SK-N-SH (cell line): ENCODE measurements around the gene PTPRA. TPM values are rescaled to one million over a fixed set of nuclear protein-coding genes. Genes with fewer than 3 reads are reported as not detected.

Experiments used
- CTCF ChIA-PET: fragments of 300-600, 350-600 bp; formaldehyde crosslinking; extraction: SDS; loops from one replicate; lab custom pipeline; 2021; lab: Yijun Ruan, JAX
- POLR2A ChIA-PET: fragments of 350-600 bp; sonication (Branson Sonifier 250); formaldehyde crosslinking; extraction: SDS; loops from one replicate; lab custom pipeline; 2020; ENCODE audit warnings: antibody characterized with exemption, inconsistent platforms; lab: Yijun Ruan, JAX
- DNase-seq: peaks from one replicate; pipeline ENCODE4 v3.0.0; 2012
- H2AFZ ChIP-seq: fragments of 200-600 bp; sonication (generic); 2 replicates; pipeline ENCODE4 v1.8.1; 2016; ENCODE audit warnings: antibody characterized with exemption, mild to moderate bottlenecking, low read depth
- H3F3A ChIP-seq: fragments of 200-600 bp; sonication (generic); replicated peaks from 2 replicates; pipeline ENCODE3; 2016; ENCODE audit warnings: antibody characterized with exemption, mild to moderate bottlenecking; ENCODE audit not compliant: insufficient read depth
- H3K27ac ChIP-seq, 2 experiments: fragments of 200-500 bp in 1 of 2; fragments of 200-600 bp in 1 of 2; sonication (Bioruptor generic) in 1 of 2; sonication (generic), shearing (Covaris generic) in 1 of 2; 2 replicates each; pipeline versions ENCODE4 v1.5.1 to v1.6.1; 2014 to 2016; ENCODE audit warnings: low read depth in 2 of 2, inconsistent platforms in 1 of 2, low read length in 1 of 2, mild to moderate bottlenecking in 1 of 2, mixed read lengths in 1 of 2
- H3K27me3 ChIP-seq: fragments of 200-600 bp; sonication (generic), shearing (Covaris generic); 2 replicates; pipeline ENCODE4 v1.6.1; 2016; ENCODE audit warnings: mixed run types; ENCODE audit not compliant: insufficient read depth
- H3K36me3 ChIP-seq, 2 experiments: fragments of 200-500 bp in 1 of 2; fragments of 200-600 bp in 1 of 2; sonication (Bioruptor generic) in 1 of 2; sonication (generic) in 1 of 2; replicated peaks in 1 of 2; 2 replicates each; pipeline versions ENCODE3 to v1.5.1; 2014 to 2016; ENCODE audit warnings: low read length in 1 of 2, mild to moderate bottlenecking in 1 of 2; ENCODE audit not compliant: insufficient read depth in 2 of 2, control insufficient read depth in 1 of 2
- H3K4me1 ChIP-seq, 2 experiments: fragments of 200-500 bp in 1 of 2; fragments of 200-600 bp in 1 of 2; sonication (Bioruptor generic) in 1 of 2; sonication (generic), shearing (Covaris generic) in 1 of 2; 2 replicates each; pipeline versions ENCODE4 v1.5.1 to v1.6.1; 2014 to 2016; ENCODE audit warnings: low read depth in 1 of 2, low read length in 1 of 2, mixed run types in 1 of 2; ENCODE audit not compliant: insufficient read depth in 2 of 2, control insufficient read depth in 1 of 2
- H3K4me2 ChIP-seq: fragments of 200-600 bp; sonication (generic), shearing (Covaris generic); 2 replicates; pipeline ENCODE4 v1.6.1; 2017; ENCODE audit warnings: mixed run types
- H3K4me3 ChIP-seq, 2 experiments: fragments of 200-500 bp in 1 of 2; fragments of 200-600 bp in 1 of 2; sonication (Bioruptor generic) in 1 of 2; sonication (generic), shearing (Covaris generic) in 1 of 2; 2 replicates each; pipeline versions ENCODE4 v1.5.1 to v1.8.1; 2014 to 2016; ENCODE audit warnings: low read depth in 2 of 2, inconsistent platforms in 1 of 2, low read length in 1 of 2, mild to moderate bottlenecking in 1 of 2, mixed read lengths in 1 of 2, moderate library complexity in 1 of 2
- H3K79me2 ChIP-seq: fragments of 200-600 bp; sonication (generic); 2 replicates; pipeline ENCODE4 v1.8.1; 2017; ENCODE audit warnings: mild to moderate bottlenecking; ENCODE audit not compliant: insufficient read depth
- H3K9ac ChIP-seq: fragments of 200-600 bp; sonication (generic); 2 replicates; pipeline ENCODE4 v1.6.1; 2017; ENCODE audit warnings: mixed run types
- H3K9me2 ChIP-seq: fragments of 200-600 bp; sonication (generic); 2 replicates; pipeline ENCODE4 v1.6.1; 2017; ENCODE audit warnings: mixed run types
- H3K9me3 ChIP-seq: fragments of 200-600 bp; sonication (generic); 2 replicates; pipeline ENCODE4 v1.6.1; 2017; ENCODE audit warnings: mixed run types, mild to moderate bottlenecking, moderate library complexity
- H4K20me1 ChIP-seq: fragments of 200-600 bp; sonication (generic); 2 replicates; pipeline ENCODE4 v1.6.1; 2017; ENCODE audit warnings: mild to moderate bottlenecking, mixed run types; ENCODE audit not compliant: insufficient read depth
- CTCF ChIP-seq: fragments of 200-600 bp; sonication (generic); IDR thresholded peaks from 2 replicates; pipeline ENCODE4 v1.6.1; 2017; ENCODE audit warnings: antibody characterized with exemption, mild to moderate bottlenecking, moderate library complexity
- EP300 ChIP-seq, 2 experiments: IDR thresholded peaks; 2 replicates each; pipeline versions ENCODE4 v1.4.0 to v1.6.1; 2012; ENCODE audit warnings: borderline replicate concordance in 1 of 2, low read depth in 1 of 2, low read length in 1 of 2
- EZH2phosphoT487 ChIP-seq: fragments of 200-600 bp; sonication (generic); IDR thresholded peaks from 2 replicates; pipeline ENCODE4 v1.6.1; 2017; ENCODE audit warnings: low read depth, mixed run types, mild to moderate bottlenecking, antibody characterized with exemption, moderate library complexity, borderline replicate concordance
- FOSL2 ChIP-seq: IDR thresholded peaks from 2 replicates; pipeline ENCODE4 v1.4.0; 2012; ENCODE audit warnings: low read depth, mild to moderate bottlenecking, moderate library complexity, borderline replicate concordance
- FOXJ3 ChIP-seq: sonication (generic); formaldehyde crosslinking; IDR thresholded peaks from 2 replicates; pipeline ENCODE4 v1.5.1; 2020; ENCODE audit warnings: mild to moderate bottlenecking, missing genetic modification reagents
- GATA2 ChIP-seq: sonication (generic); formaldehyde crosslinking; IDR thresholded peaks from 2 replicates; pipeline ENCODE4 v1.5.0; 2020; ENCODE audit warnings: mild to moderate bottlenecking, missing genetic modification reagents
- JUND ChIP-seq: IDR thresholded peaks from 2 replicates; pipeline ENCODE4 v1.4.0; 2012
- MEF2A ChIP-seq: IDR thresholded peaks from 2 replicates; pipeline ENCODE4 v1.4.0; 2012; ENCODE audit warnings: low read depth, borderline replicate concordance
- NFIC ChIP-seq: IDR thresholded peaks from 2 replicates; pipeline ENCODE4 v1.4.0; 2012; ENCODE audit warnings: borderline replicate concordance
- NRF1 ChIP-seq: IDR thresholded peaks from 2 replicates; pipeline ENCODE4 v1.6.1; 2012; ENCODE audit warnings: low read depth, mild to moderate bottlenecking, low read length
- POLR2AphosphoS5 ChIP-seq: IDR thresholded peaks from 2 replicates; pipeline ENCODE4 v1.6.1; 2012; ENCODE audit warnings: low read depth, low read length
- REST ChIP-seq: IDR thresholded peaks from 2 replicates; pipeline ENCODE4 v1.6.1; 2012; ENCODE audit warnings: mild to moderate bottlenecking, low read depth, low read length, moderate library complexity
- RFX5 ChIP-seq: IDR thresholded peaks from 2 replicates; pipeline ENCODE4 v1.6.1; 2012; ENCODE audit warnings: mild to moderate bottlenecking, improper control_type of control experiment, low read length
- RXRA ChIP-seq: IDR thresholded peaks from 2 replicates; pipeline ENCODE4 v1.4.0; 2012; ENCODE audit warnings: low read depth, mild to moderate bottlenecking, borderline replicate concordance
- SIN3A ChIP-seq: IDR thresholded peaks from 2 replicates; pipeline ENCODE4 v1.6.1; 2012; ENCODE audit warnings: low read depth, mild to moderate bottlenecking, low read length, moderate library complexity, borderline replicate concordance
- TAF1 ChIP-seq: IDR thresholded peaks from 2 replicates; pipeline ENCODE4 v1.6.1; 2012; ENCODE audit warnings: low read depth, mild to moderate bottlenecking, low read length, moderate library complexity, borderline replicate concordance
- TCF12 ChIP-seq: IDR thresholded peaks from 2 replicates; pipeline ENCODE4 v1.4.0; 2012
- USF1 ChIP-seq: IDR thresholded peaks from 2 replicates; pipeline ENCODE4 v1.4.0; 2012; ENCODE audit warnings: low read depth, borderline replicate concordance
- WGBS: methylation state at CpG from one replicate; pipeline ENCODE4 v1.1.6; 2017; ENCODE audit warnings: low lambda C conversion rate; 5-methylcytosine and 5-hydroxymethylcytosine counted together
- polyA plus RNA-seq, 3 experiments: library from polyadenylated mRNA; depleted of rRNA; stranded (reverse); fragments of >200 nt; gene quantifications; 2 replicates each; pipeline ENCODE4 v1.2.3, GENCODE V29; 2012
- TF ChIP-seq, protein P1 (sequence below): fragments of 150-350 bp; IDR thresholded peaks from 2 replicates; pipeline ENCODE4 v1.6.1; 2016; ENCODE audit warnings: mild to moderate bottlenecking, low read depth, low read length
- TF ChIP-seq, protein P2 (sequence below): IDR thresholded peaks from 2 replicates; pipeline ENCODE4; 2012

PTPRA gene
- polyA plus RNA-seq, 1 of the 3 experiments (the other 2 are of a cell fraction), result 47.6 TPM

DNA sequence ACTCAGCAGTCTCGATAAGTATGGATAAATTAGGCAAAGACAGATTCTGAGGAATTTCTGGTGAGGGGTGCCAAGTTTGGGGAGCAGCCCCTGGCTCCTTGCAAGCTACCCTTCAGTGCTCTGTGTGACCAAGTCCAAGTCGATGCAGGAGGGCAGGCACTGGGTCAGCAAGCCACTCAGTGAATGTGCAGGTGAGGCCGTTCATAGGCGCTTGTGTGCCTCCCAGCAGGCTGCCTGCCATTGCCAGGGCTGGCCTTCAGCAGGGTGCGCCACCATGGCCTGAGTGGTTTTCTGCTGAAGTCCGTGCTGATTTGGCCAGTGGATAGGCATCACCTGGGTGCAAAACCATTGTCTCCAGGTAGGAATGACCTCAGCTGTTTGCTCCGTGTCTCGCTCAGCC, 166.8 kb downstream of the PTPRA start:
- H3K9ac ChIP-seq, result no peak overlapping the region
- no peaks in the 10 kb centered on the region for H3F3A ChIP-seq
- H3K4me2 ChIP-seq, result no peak overlapping the region
- no peaks in the 10 kb centered on the region for H3K9me3 ChIP-seq
- no peaks in the 10 kb centered on the region for H3K27me3 ChIP-seq
- peaks cover 8 to 52% of the 10 kb centered on the region in 2 experiments for H3K36me3 ChIP-seq
- H3K9me2 ChIP-seq, result no peaks in the 10 kb centered on the region
- no peak overlapping the region for H3K27ac ChIP-seq
- no peak overlapping the region for H3K4me3 ChIP-seq
- 93% methylated on average over 4 of the region's 8 CpGs for WGBS
- no peak overlapping the region for H2AFZ ChIP-seq
- peaks cover 5% of the 10 kb centered on the region in 2 experiments; a peak in 2 of 4 replicates for H3K4me1 ChIP-seq
- CTCF ChIA-PET, result no interaction called here
- no peaks in the 10 kb centered on the region for H4K20me1 ChIP-seq
- no peaks in the 10 kb centered on the region for H3K79me2 ChIP-seq
- POLR2A ChIA-PET, result no interaction called here
- DNase-seq, result no peak
- TF ChIP-seq MEF2A (no peak), NRF1 (no peak), SIN3A (no peak), EP300 (IDR thresholded peaks at IDR 0.05; ENCODE audit: borderline replicate concordance in 1 of 2, low read depth in 1 of 2, low read length in 1 of 2) (no peak), RFX5 (no peak), REST (no peak), GATA2 (CRISPR knock-in tag) (no peak)
- TF ChIP-seq, protein P1, sequence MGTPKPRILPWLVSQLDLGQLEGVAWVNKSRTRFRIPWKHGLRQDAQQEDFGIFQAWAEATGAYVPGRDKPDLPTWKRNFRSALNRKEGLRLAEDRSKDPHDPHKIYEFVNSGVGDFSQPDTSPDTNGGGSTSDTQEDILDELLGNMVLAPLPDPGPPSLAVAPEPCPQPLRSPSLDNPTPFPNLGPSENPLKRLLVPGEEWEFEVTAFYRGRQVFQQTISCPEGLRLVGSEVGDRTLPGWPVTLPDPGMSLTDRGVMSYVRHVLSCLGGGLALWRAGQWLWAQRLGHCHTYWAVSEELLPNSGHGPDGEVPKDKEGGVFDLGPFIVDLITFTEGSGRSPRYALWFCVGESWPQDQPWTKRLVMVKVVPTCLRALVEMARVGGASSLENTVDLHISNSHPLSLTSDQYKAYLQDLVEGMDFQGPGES, result no peak

DNA sequence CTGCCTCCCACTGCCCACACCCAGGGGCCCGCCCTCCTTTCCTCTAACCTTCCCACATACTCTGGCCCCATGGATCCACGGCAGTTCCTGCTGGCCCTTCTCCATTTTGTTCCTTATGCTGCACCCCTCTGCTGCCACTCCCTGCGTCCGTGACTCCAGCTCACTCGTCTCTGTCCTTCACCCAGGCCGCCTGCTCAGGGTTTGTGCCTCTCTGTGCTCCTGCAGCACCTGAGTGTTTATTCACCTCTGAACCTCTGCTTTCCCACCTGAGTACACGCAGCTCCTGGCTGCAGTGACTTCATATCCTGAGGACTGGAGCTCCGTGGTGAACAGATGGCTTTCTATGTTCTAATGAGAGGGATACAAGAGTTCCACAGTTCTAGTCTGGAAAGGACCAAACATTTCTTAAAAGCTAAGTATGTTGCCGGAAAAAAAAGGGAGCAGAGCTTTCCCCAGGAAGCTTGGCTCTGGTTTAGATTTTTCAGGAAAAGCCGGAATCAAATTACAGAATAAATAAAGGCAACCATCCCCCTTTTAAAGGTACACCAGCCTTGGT, 168.7 kb downstream of the PTPRA start:
- peak overlapping the region; percentile 5 to 68; a peak in 3 of 4 replicates for H3K27ac ChIP-seq
- POLR2A ChIA-PET, result no interaction called here
- 82% methylated on average over 10 of the region's 10 CpGs for WGBS
- no peak for TF ChIP-seq RXRA
- TF ChIP-seq JUND, result no peak
- TF ChIP-seq, protein P2, sequence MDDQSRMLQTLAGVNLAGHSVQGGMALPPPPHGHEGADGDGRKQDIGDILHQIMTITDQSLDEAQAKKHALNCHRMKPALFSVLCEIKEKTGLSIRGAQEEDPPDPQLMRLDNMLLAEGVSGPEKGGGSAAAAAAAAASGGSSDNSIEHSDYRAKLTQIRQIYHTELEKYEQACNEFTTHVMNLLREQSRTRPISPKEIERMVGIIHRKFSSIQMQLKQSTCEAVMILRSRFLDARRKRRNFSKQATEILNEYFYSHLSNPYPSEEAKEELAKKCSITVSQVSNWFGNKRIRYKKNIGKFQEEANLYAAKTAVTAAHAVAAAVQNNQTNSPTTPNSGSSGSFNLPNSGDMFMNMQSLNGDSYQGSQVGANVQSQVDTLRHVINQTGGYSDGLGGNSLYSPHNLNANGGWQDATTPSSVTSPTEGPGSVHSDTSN, result no peak
- TF ChIP-seq TAF1, result no peak
- no peak for TF ChIP-seq GATA2 (CRISPR knock-in tag)
- no peak for TF ChIP-seq NFIC
- no peak for TF ChIP-seq POLR2AphosphoS5
- no peak for TF ChIP-seq CTCF
- TF ChIP-seq FOSL2, result no peak
- TF ChIP-seq FOXJ3, result no peak
- TF ChIP-seq EZH2phosphoT487, result no peak
- TF ChIP-seq USF1, result no peak
- TF ChIP-seq TCF12, result no peak

More for the DNA sequence above, 168.7 kb downstream of the PTPRA start:
- CTCF ChIA-PET, result interaction anchor here (1.2 kb wide), 1 partner anchor 11 kb away, joined by 4 read pairs; no protein-coding TSS in a partner anchor
- Histone ChIP-seq H2AFZ (no peak overlapping the region), H3K4me1 (peaks cover 5 to 7% of the 10 kb centered on the region in 2 experiments; a peak in 2 of 4 replicates), H3K4me2 (no peak overlapping the region; the same call in 1 of the 2 replicates), H3K27me3 (no peaks in the 10 kb centered on the region), H3K9ac (no peak overlapping the region), H3K36me3 (peaks cover 0 to 34% of the 10 kb centered on the region in 2 experiments), H4K20me1 (no peaks in the 10 kb centered on the region), H3K9me3 (no peaks in the 10 kb centered on the region), H3K4me3 (no peak overlapping the region), H3K79me2 (peaks cover 9% of the 10 kb centered on the region), H3K9me2 (no peaks in the 10 kb centered on the region), H3F3A (no peaks in the 10 kb centered on the region)
- no peak for DNase-seq
